Activated naive CD8-positive, alpha-beta T cell treated with anti-CD3 and anti-CD28 coated beads, Interleukin-2, amount 10 ng/mL, durations not matched to agents 7 days and 5 days (primary cell): ENCODE data around the gene ZBTB47. TPM values are rescaled to one million over a fixed set of nuclear protein-coding genes. Genes with fewer than 3 reads are reported as not detected.

Source experiments
- ATAC-seq: fragments of 150-1000 bp; cut with Tn5 transposase; one replicate; pipeline ENCODE4 v1.10.0; 2021; ENCODE audit warnings: low read depth, moderate library complexity
- POLR2A ChIA-PET: fragments of 350-600 bp; sonication (Branson Sonifier 250); formaldehyde crosslinking; loops from one replicate; lab custom pipeline; 2021; ENCODE audit warnings: antibody characterized with exemption; lab: Charles Lee
- DNase-seq: peaks from one replicate; pipeline ENCODE4 v3.0.0; 2021
- H3K27ac Mint-ChIP-seq: one replicate; pipeline ENCODE4 v1.8.0; 2022; ENCODE audit warnings: mild to moderate bottlenecking, mixed read lengths
- H3K27me3 Mint-ChIP-seq: one replicate; pipeline ENCODE4 v1.8.0; 2022; ENCODE audit warnings: mild to moderate bottlenecking, moderate library complexity, mixed read lengths
- H3K36me3 Mint-ChIP-seq: one replicate; pipeline ENCODE4 v1.8.0; 2021; ENCODE audit warnings: mild to moderate bottlenecking, mixed read lengths
- H3K4me1 Mint-ChIP-seq: one replicate; pipeline ENCODE4 v1.8.0; 2021; ENCODE audit warnings: mixed read lengths
- H3K4me3 Mint-ChIP-seq: one replicate; pipeline ENCODE4 v1.8.0; 2022; ENCODE audit warnings: mild to moderate bottlenecking, moderate library complexity, mixed read lengths
- H3K9me3 Mint-ChIP-seq: one replicate; pipeline ENCODE4 v1.8.0; 2021; ENCODE audit warnings: mixed read lengths
- total RNA-seq, 2 experiments: library from RNA; stranded (reverse); gene quantifications; one replicate each; pipeline ENCODE4 v1.2.3, GENCODE V29; 2021

Gene ZBTB47
- total RNA-seq, 2 experiments from 2014 or later = 1.1 to 1.3 TPM

DNA sequence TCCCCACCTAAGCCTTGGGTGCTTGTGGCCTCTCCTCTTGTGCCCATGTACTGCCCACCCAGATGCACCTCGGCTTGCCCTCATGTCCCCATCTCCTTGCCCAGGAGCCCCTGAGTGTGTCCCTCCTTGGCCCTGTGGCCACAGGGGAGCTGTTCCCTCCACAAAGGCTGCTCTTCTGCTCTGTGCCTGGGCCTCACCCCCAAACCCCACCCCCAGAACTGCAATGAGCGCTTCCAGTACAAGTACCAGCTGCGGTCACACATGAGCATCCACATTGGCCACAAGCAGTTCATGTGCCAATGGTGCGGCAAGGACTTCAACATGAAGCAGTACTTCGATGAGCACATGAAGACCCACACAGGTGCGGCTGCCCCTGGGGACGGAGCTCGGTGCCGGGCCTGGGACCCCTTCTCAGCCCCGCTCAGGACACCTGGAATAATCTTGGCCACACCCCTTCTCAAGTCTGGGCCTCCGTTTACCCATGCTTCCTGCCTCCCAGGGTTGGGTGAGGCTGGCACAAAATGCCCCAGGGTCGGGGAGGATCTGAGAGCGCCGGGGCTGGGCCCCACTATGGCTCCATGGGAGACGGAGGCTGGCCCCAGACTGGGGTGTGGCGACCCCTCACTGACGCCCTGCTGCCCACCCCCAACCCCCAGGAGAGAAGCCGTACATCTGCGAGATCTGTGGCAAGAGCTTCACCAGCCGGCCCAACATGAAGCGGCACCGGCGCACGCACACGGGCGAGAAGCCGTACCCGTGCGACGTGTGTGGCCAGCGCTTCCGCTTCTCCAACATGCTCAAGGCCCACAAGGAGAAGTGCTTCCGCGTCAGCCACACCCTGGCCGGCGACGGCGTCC is 10.3 kb downstream of the ZBTB47 start:
- H3K9me3 Mint-ChIP-seq = no peaks in the 10 kb centered on the region
- H3K4me1 Mint-ChIP-seq = no peaks in the 10 kb centered on the region
- H3K36me3 Mint-ChIP-seq = no peaks in the 10 kb centered on the region
- no peak for DNase-seq
- H3K27me3 Mint-ChIP-seq = no peaks in the 10 kb centered on the region
- no peak overlapping the region for H3K4me3 Mint-ChIP-seq
- POLR2A ChIA-PET = no interaction called here
- ATAC-seq = no peak
- H3K27ac Mint-ChIP-seq = no peak overlapping the region

DNA sequence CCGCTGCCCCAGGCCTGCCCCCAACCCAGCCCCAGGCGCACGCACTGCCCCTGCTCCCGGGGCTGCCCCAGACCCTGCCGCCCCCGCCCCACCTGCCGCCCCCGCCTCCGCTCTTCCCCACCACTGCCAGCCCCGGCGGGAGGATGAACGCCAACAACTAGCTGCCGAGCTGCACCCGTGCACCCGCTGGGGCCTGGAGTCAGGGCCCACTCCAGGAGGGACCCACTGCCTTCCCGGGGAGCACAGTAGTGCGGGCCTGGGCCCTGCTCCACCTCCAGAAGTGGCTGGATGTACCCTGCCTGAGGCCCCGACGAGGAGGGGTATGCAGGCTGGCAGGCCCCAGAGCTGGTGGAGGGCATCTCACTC is 10.9 kb downstream of the ZBTB47 start:
- Mint-ChIP-seq H3K27me3 (no peaks in the 10 kb centered on the region), H3K27ac (no peak overlapping the region), H3K9me3 (peaks cover 1% of the 10 kb centered on the region), H3K4me1 (no peaks in the 10 kb centered on the region), H3K36me3 (no peaks in the 10 kb centered on the region), H3K4me3 (no peak overlapping the region)
- DNase-seq (no peak), ATAC-seq (no peak)
- POLR2A ChIA-PET = no interaction called here

DNA sequence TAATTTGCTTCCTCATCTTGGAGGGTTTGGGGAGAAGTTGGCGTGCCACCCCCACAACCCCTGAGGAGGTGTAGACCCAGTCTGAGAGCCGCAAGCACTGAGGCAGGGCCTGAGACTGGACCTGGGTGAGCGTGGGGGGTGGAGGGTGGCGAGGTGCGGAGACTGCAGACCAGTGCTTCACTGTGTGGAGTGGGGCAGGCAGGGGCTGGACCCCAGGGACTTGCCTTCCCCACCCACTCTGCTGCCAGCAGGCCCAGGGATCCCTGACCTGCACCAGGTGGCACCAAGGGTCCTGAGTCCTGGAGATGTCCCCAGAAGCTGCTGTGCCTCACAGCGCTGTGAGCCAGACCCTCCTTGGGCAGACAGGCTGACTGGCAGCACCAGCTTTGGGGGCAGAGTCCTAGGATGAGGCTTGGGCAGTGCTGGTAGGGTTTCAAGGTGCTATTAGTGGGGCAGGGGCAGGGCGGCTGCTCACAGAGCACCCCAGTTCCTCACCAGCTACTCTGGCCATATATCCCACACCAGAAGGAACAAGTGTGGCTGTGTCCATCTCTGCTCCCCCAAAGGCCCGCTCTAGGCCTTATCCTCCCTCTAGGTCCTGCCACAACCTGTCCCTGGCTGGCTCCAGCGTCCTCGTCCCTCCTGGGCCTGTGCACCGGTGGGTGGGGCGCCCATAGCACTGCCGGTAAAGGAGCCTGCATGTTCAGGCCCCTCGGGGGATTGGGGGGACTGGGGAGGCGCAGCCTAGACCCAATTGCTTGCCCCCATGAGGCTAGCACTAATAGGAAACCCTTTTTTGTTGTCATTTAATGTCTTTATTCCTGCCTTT is 11.8 kb downstream of the ZBTB47 start:
- peaks cover 1% of the 10 kb centered on the region for H3K9me3 Mint-ChIP-seq
- H3K4me1 Mint-ChIP-seq = no peaks in the 10 kb centered on the region
- no peaks in the 10 kb centered on the region for H3K27me3 Mint-ChIP-seq
- H3K4me3 Mint-ChIP-seq = no peak overlapping the region
- no peaks in the 10 kb centered on the region for H3K36me3 Mint-ChIP-seq
- POLR2A ChIA-PET = no interaction called here
- no peak overlapping the region for H3K27ac Mint-ChIP-seq
- DNase-seq = no peak
- no peak for ATAC-seq

DNA sequence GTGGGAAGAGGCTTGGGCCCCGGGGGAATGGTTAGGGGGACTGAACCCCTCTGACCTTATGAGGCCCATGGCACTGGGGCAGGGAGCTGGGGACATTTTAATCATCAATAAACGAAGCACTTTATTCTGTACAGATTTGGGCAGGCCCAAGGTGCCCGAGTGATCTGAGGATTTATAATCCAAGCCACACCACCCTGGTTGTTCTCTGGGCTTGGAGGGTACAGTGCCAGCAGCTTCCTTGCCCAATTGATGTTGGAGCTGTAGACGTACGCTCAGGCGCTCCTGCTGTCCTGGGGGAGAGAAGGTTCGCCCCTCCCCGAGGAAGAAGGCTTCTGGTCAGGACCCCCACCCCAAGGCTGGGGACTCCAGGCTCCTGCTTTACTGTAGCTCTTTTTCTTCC is 12.5 kb downstream of the ZBTB47 start:
- POLR2A ChIA-PET = no interaction called here
- ATAC-seq (no peak), DNase-seq (no peak)
- Mint-ChIP-seq H3K27me3 (no peaks in the 10 kb centered on the region), H3K4me3 (no peak overlapping the region), H3K27ac (no peak overlapping the region), H3K9me3 (peaks cover 1% of the 10 kb centered on the region), H3K4me1 (no peaks in the 10 kb centered on the region), H3K36me3 (no peaks in the 10 kb centered on the region)

DNA sequence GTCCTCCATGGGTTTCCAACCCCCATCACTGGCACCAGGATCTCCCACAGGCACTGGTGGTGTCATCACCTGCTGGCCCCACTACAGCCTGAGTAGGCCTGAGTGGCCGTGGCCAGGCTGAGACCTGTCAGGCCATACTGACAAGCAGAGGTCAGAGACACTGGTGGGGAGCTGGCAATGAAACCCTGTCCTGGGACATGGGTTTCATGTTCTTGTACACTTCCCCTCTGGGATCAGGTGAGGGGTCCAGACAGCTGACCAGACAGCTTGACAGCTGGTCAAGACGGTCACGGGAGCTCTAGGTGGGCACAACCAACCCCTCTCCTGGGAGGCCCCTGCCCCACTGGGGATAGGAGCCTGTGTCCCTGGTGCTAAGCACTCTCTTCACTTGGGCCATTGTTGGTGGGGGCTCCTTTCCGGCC is 13.1 kb downstream of the ZBTB47 start:
- H3K9me3 Mint-ChIP-seq = peaks cover 1% of the 10 kb centered on the region
- POLR2A ChIA-PET = no interaction called here
- H3K36me3 Mint-ChIP-seq = no peaks in the 10 kb centered on the region
- ATAC-seq (no peak), DNase-seq (no peak)
- no peaks in the 10 kb centered on the region for H3K4me1 Mint-ChIP-seq
- no peak overlapping the region for H3K27ac Mint-ChIP-seq
- H3K27me3 Mint-ChIP-seq = no peaks in the 10 kb centered on the region
- H3K4me3 Mint-ChIP-seq = no peak overlapping the region

DNA sequence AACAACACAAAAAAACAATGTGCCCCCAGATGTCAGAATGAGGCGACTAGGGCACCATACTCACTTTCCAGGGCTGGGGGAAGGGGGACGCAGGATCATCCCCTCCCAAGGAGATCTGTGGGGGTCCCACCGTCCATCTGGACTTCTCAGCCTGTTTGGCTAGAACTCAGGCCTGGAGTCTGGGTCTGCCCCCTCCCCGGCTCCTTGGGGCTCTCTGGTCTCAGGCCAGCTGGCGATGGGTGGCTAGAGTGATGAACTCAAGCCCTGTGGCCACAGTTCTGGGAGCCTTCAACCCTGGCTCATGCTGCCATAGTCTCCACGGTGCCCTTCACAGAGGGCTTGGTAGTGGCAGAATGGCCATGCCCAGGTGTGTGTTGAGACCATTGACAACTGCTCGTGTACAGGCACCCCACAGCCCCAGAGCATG is 13.6 kb downstream of the ZBTB47 start:
- no peaks in the 10 kb centered on the region for H3K27me3 Mint-ChIP-seq
- H3K4me3 Mint-ChIP-seq = no peak overlapping the region
- ATAC-seq = no peak
- H3K4me1 Mint-ChIP-seq = no peaks in the 10 kb centered on the region
- no peaks in the 10 kb centered on the region for H3K36me3 Mint-ChIP-seq
- POLR2A ChIA-PET = no interaction called here
- H3K27ac Mint-ChIP-seq = no peak overlapping the region
- H3K9me3 Mint-ChIP-seq = peaks cover 1% of the 10 kb centered on the region
- no peak for DNase-seq

DNA sequence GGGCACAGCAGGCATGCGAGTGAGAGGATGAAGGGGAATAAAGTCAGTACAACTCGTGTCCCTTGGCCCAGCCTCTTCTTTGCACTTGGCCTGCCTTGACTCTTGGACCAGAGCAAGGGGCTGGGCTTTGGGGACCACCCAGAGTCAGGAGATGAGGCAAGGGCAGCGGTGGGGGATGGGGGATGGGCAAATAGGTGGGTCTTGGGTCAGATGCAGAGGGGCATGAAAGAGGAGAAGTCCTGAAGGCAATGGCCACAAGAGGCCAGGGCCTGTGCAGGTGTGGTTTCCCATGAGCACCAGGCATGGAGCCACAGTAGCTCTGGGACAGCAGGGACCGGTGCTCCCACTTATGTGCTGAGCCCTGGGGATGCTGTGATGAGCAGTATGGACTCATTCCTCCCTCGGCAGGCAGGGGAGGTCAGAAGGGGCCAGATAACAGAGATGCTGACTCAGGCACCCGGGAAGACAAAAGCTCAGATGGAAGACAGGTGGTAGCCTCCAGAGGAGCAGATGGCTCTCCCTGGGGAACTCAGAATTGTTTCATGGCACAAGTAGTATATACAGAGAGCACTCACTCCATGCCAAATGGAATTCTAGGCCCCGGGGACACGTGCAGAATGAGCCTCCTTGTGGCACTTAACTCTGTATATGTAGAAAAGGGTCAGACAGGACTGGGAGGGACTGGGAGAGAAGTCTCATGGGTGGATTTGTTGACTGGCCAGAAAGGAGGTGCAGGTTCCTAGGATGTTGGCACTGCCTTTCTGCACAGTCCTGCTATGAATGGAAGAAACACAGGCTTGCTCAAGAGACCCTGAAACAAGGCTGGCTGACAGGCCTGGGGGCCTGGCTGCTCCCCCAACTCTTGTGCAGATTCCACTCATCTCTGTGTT is 14.3 kb downstream of the ZBTB47 start:
- Mint-ChIP-seq H3K27me3 (no peaks in the 10 kb centered on the region), H3K36me3 (no peaks in the 10 kb centered on the region), H3K9me3 (peaks cover 1% of the 10 kb centered on the region), H3K4me1 (no peaks in the 10 kb centered on the region), H3K27ac (no peak overlapping the region), H3K4me3 (no peak overlapping the region)
- DNase-seq (no peak), ATAC-seq (no peak)
- POLR2A ChIA-PET = no interaction called here

DNA sequence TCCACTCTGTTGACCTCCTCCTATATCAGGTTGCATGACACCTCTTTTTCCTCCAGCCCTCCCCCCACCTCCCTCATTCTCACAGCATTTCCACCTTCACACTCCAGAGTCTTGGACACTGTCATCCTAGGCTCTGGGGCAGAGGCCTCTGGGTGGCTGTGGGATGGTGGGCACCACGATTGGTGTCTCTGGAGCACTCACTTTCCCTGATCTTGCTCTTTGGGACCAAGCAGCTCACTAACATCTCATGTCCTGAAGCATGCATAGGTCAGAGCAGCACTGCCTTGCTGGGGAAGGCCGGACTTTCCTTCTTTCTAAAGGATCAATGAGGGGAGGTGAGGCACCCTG is 14.9 kb downstream of the ZBTB47 start:
- POLR2A ChIA-PET = no interaction called here
- Mint-ChIP-seq H3K4me3 (no peak overlapping the region), H3K27me3 (no peaks in the 10 kb centered on the region), H3K36me3 (no peaks in the 10 kb centered on the region), H3K4me1 (no peaks in the 10 kb centered on the region), H3K27ac (no peak overlapping the region), H3K9me3 (peaks cover 1% of the 10 kb centered on the region)
- DNase-seq (no peak), ATAC-seq (no peak)

DNA sequence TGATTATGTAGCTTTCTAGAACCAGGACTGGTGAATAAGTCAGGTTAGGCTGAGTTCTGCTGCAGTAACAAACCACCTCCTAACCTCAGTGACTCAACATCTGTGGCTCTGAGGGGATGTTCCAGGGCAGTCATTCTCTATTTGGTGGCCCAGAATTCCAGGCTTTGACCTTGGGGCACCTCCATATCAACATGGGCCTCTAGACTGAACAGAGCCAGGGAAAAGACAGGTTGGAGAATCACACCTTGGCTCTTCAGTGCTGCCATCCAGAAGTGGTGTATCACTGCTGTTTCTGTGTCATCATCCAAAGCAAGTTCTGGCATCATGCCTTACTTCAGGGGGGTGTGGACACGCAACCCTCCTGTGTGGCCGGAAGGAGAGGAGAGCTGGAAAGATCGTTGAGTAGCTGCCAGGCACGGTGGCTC is 15.3 kb downstream of the ZBTB47 start:
- POLR2A ChIA-PET = no interaction called here
- peaks cover 1% of the 10 kb centered on the region for H3K9me3 Mint-ChIP-seq
- no peak overlapping the region for H3K27ac Mint-ChIP-seq
- no peaks in the 10 kb centered on the region for H3K4me1 Mint-ChIP-seq
- H3K36me3 Mint-ChIP-seq = no peaks in the 10 kb centered on the region
- no peak for DNase-seq
- no peak for ATAC-seq
- peaks cover under 1% of the 10 kb centered on the region for H3K27me3 Mint-ChIP-seq
- no peak overlapping the region for H3K4me3 Mint-ChIP-seq

DNA sequence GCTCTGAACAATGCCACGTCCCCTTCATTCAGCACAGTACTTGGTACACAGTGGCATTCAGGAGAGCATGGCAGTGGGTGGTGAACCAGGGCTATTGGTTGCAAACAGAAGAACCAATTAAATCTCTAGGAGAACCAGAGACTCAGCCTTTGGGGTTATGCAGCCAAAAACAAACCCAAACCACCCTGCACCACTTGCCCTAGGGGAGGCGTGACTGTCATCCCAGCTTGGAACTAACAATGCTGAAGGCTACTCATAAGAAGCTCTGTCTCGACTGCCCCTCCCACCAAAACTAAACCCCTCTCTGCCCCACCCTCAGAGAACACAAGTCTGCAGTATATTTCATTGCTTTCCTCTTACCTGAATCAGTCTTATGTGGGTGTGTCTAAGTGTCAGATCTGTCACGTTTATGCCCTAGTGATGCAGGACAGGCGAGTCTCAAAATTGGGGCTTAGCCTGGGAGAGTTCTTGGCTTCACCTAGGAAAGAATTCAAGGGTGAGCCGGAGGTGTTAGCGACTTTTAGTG is 16.6 kb downstream of the ZBTB47 start:
- Mint-ChIP-seq H3K27me3 (peaks cover 5% of the 10 kb centered on the region), H3K4me3 (no peak overlapping the region), H3K9me3 (peaks cover 3% of the 10 kb centered on the region), H3K36me3 (no peaks in the 10 kb centered on the region), H3K27ac (no peak overlapping the region), H3K4me1 (no peaks in the 10 kb centered on the region)
- POLR2A ChIA-PET = no interaction called here
- ATAC-seq (no peak), DNase-seq (no peak)

DNA sequence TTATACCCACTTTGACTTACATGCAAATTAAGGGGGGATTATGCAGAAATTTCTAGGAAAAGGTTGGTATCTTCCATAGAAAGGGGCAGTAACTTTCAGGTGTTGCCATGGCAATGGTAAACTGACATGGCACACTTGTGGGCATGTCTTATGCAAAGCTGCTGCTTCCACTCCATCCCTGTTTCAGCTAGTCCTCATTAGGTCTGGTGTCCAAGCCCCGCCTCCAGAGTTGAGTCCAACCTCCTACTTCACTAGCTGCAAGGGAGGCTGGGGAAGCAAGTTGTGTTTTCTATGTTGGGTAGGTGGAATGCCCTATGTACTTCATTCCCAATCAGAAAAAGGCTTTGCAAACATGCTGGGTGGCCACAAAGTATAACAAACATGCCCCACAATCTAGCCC is 17.2 kb downstream of the ZBTB47 start:
- H3K4me1 Mint-ChIP-seq = no peaks in the 10 kb centered on the region
- H3K36me3 Mint-ChIP-seq = no peaks in the 10 kb centered on the region
- POLR2A ChIA-PET = no interaction called here
- DNase-seq = no peak
- H3K9me3 Mint-ChIP-seq = peaks cover 3% of the 10 kb centered on the region
- no peak overlapping the region for H3K4me3 Mint-ChIP-seq
- peaks cover 5% of the 10 kb centered on the region for H3K27me3 Mint-ChIP-seq
- H3K27ac Mint-ChIP-seq = no peak overlapping the region
- no peak for ATAC-seq

DNA sequence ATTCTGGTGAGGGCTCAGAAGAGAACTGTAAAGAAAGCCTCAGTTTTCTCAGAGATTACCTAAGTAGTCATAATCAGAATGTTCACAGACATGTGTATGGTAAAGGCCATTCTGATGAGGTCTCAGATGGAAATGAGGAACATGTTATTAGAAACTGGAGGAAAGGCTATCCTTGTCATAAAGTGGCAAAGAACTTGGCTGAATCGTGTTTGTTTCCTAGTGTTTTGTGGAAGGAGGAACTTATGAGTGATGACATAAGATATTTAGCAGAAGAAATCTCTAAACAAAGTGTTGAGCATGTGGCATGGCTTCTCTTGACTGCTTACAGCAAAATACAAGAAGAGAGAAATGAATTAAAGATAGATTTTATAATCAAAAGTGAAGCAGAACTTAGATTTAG is 19.0 kb downstream of the ZBTB47 start:
- no peak overlapping the region for H3K27ac Mint-ChIP-seq
- H3K9me3 Mint-ChIP-seq = peaks cover 3% of the 10 kb centered on the region
- H3K36me3 Mint-ChIP-seq = no peaks in the 10 kb centered on the region
- DNase-seq = no peak
- peaks cover 9% of the 10 kb centered on the region for H3K27me3 Mint-ChIP-seq
- ATAC-seq = no peak
- POLR2A ChIA-PET = no interaction called here
- no peaks in the 10 kb centered on the region for H3K4me1 Mint-ChIP-seq
- H3K4me3 Mint-ChIP-seq = no peak overlapping the region

DNA sequence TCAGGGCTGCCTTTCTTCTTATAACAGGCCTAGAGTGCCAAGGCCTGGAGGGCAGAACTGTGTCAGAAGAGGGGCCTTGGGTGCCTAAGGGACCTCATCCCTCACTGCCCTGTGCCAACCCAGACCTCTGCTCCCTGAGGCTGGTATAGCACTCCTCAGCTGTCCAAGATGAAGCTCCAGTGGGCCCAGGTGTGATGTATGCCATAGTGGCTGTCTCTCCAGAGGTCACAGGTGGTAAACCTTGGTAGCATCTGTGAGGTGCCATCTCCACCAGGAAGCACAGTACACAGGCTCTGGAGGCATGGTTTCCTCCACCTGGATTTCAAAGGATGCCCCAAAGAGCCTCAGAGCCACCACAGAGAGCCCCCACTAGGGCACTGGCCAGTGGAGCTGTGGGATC is 19.6 kb downstream of the ZBTB47 start:
- POLR2A ChIA-PET = no interaction called here
- Mint-ChIP-seq H3K36me3 (no peaks in the 10 kb centered on the region), H3K27ac (no peak overlapping the region), H3K4me3 (no peak overlapping the region), H3K27me3 (peaks cover 11% of the 10 kb centered on the region), H3K4me1 (no peaks in the 10 kb centered on the region), H3K9me3 (peaks cover 5% of the 10 kb centered on the region)
- no peak for DNase-seq
- no peak for ATAC-seq
